AG04450 (cell line): Measurements from ENCODE around the gene NDUFB10. TPM values are rescaled to one million over a fixed set of nuclear protein-coding genes. Genes with fewer than 3 reads are reported as not detected.
A peak's percentile ranks its signal among the peaks of the same experiment; 100 is the strongest.

ENCODE experiments used
- CTCF ChIA-PET: fragments of 300-600, 350-600 bp; formaldehyde crosslinking; extraction: SDS; loops from one replicate; lab custom pipeline; 2022; ENCODE audit warnings: antibody characterized with exemption, inconsistent platforms; lab: Charles Lee
- POLR2A ChIA-PET: fragments of 350-600 bp; formaldehyde crosslinking; extraction: SDS; loops from one replicate; lab custom pipeline; 2021; ENCODE audit warnings: antibody characterized with exemption, inconsistent platforms; lab: Yijun Ruan, JAX
- DNase-seq: peaks from one replicate; pipeline ENCODE4 v3.0.0-alpha.2; 2011; ENCODE audit warnings: low read depth, low spot score
- H3K27ac ChIP-seq: one replicate; pipeline ENCODE4 v1.5.1; 2012; ENCODE audit warnings: low read depth, low read length, control low read depth
- H3K27me3 ChIP-seq: one replicate; pipeline ENCODE4 v1.6.0; 2012; ENCODE audit warnings: low read length; ENCODE audit not compliant: control insufficient read depth, insufficient read depth
- H3K4me3 ChIP-seq: 2 replicates; pipeline ENCODE4 v1.5.1; 2011; ENCODE audit warnings: mild to moderate bottlenecking, low read depth, low read length, control low read depth
- H3K9me3 ChIP-seq: 2 replicates; pipeline ENCODE4 v1.5.1; 2012; ENCODE audit warnings: low read length; ENCODE audit not compliant: control insufficient read depth, insufficient read depth
- polyA plus RNA-seq: library from polyadenylated mRNA; depleted of rRNA; stranded (reverse); fragments of >200 nt; gene quantifications from 2 replicates; pipeline ENCODE4 v1.2.3, GENCODE V29; 2011
- TF ChIP-seq, protein P1 (sequence below): IDR thresholded peaks from 2 replicates; pipeline ENCODE4 v1.5.1; 2011; ENCODE audit warnings: low read depth, low read length, control low read depth, inconsistent platforms

Gene NDUFB10
- polyA plus RNA-seq, 1 experiment, result 126 TPM

DNA sequence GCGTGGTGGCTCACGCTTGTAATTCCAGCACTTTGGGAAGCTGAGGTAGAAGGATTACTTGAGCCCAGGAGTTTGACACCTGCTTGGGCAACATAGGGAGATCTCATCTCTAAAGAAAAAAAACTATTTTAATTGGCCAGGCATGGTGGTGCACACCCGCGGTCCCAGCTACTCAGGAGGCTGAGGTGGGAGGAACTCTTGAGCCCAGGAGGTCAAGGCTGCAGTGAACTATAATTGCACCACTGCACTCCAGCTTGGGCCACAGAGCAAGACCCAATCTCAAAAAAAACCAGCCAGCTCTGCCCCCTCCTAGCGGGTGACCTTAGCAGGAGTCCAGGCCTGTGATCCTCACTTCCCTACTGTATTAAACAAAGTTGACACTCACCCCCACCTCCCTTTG lies 35.2 kb upstream of the NDUFB10 start:
- POLR2A ChIA-PET, result no interaction called here
- H3K27me3 ChIP-seq, result peaks cover 58% of the 10 kb centered on the region
- no peak for DNase-seq
- H3K9me3 ChIP-seq, result peaks cover 3% of the 10 kb centered on the region; the same call in 1 of the 2 replicates
- H3K27ac ChIP-seq, result no peak overlapping the region
- CTCF ChIA-PET, result interaction anchor here (1.0 kb wide), 1 partner anchor 37 kb away, joined by 3 read pairs; no protein-coding TSS in a partner anchor
- H3K4me3 ChIP-seq, result no peak overlapping the region
- TF ChIP-seq, protein P1, sequence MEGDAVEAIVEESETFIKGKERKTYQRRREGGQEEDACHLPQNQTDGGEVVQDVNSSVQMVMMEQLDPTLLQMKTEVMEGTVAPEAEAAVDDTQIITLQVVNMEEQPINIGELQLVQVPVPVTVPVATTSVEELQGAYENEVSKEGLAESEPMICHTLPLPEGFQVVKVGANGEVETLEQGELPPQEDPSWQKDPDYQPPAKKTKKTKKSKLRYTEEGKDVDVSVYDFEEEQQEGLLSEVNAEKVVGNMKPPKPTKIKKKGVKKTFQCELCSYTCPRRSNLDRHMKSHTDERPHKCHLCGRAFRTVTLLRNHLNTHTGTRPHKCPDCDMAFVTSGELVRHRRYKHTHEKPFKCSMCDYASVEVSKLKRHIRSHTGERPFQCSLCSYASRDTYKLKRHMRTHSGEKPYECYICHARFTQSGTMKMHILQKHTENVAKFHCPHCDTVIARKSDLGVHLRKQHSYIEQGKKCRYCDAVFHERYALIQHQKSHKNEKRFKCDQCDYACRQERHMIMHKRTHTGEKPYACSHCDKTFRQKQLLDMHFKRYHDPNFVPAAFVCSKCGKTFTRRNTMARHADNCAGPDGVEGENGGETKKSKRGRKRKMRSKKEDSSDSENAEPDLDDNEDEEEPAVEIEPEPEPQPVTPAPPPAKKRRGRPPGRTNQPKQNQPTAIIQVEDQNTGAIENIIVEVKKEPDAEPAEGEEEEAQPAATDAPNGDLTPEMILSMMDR, result no peak

DNA sequence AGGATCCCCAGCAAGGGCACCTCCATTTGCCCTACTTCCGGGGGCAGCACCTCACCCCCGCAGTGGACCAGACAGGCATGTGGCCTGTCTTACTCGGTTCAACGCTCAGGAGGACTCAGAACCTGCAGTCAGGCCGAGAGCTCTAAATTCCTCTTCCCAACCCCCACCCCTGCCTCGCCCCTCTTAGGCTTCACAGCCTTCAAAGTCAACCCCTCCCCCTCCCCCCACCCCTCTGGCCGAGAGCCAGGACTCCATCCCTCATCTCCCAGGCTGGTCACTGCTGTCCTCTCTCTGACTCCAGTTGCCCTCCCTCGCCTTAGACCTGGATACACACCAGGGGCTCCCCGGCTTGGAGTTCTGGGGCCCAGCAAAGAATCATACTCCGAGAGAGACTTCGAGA lies 33.1 kb upstream of the NDUFB10 start:
- ChIA-PET CTCF (interaction anchor here (0.6 to 1.0 kb wide), 2 partner anchors 41 to 62 kb away, joined by 5 to 8 read pairs; no protein-coding TSS in a partner anchor), POLR2A (no interaction called here)
- no peak overlapping the region for H3K4me3 ChIP-seq
- TF ChIP-seq, protein P1, result no peak
- no peak overlapping the region for H3K27ac ChIP-seq
- no peaks in the 10 kb centered on the region; the same call in 1 of the 2 replicates for H3K9me3 ChIP-seq
- no peak for DNase-seq
- peaks cover 40% of the 10 kb centered on the region for H3K27me3 ChIP-seq

DNA sequence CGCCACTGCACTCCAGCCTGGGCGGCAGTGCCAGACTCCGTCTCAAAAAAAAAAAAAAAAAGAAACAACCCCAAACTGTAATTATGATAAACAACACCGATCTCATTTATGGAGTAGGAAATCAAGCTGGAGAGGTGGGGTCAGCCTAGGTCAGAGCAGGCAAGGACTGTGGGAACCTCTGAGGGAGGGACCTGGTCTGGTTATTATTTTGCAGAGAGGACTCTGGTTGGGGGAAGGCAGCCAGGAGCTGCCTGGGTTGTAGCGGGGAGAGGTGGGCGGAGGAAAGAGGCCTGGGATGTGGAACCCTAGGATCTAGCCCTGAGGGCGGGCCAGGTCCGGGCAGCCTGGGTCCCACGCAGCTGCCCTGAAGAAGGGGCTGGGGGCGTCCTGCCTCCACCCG lies 30.2 kb upstream of the NDUFB10 start:
- POLR2A ChIA-PET, result interaction anchor here (0.6 to 1.0 kb wide), 3 partner anchors 14 to 235 kb away, joined by 3 to 6 read pairs (median 5); partner anchors contain the start of genes MSRB1 and RPS2
- Histone ChIP-seq H3K4me3 (peak overlapping the region; percentile 63), H3K27me3 (peaks cover 15% of the 10 kb centered on the region), H3K27ac (no peak overlapping the region), H3K9me3 (no peaks in the 10 kb centered on the region)
- no peak for DNase-seq
- TF ChIP-seq, protein P1, result no peak
- CTCF ChIA-PET, result interaction anchor here (0.6 to 5.8 kb wide), 14 partner anchors 12 to 308 kb away, joined by 3 to 83 read pairs (median 6); partner anchors contain the start of genes FAHD1 and MEIOB

DNA sequence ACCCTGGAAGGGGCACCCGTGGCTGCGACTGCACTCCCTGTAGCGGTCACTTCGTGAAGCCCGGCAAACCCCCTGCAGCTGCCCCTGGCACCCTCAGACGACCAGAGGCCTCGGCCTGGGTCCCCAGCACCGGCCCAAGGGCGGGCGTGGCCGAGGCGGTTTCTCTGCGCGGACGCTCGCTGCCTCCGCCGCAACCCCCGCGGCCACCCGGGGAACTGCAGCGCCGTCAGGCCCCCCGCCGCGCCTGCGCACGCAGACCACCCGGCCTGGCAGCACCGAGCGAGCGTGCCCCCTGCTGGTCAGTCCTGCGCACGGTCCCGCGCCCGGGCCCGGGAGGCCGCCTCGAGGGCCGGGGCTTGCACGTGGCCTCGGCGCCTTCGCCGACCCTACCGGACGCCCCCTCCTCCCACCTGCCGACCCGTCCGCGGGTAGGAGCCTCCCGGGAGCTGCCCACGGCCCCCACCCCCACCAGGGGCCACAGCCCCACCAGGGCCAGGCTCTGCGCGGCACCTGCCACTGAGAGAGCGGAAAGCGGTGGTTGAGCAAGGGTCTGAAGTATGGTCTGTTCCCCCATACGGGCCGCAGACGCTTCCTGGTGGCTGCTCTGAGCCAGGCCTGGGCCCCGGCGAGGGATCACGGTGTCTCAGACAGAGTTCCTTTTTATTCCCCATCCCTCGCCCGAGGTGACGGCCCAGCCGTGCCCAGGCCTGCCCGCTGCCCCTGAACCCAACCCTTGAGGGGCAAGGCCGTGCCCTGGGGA lies 29.6 kb upstream of the NDUFB10 start:
- no peaks in the 10 kb centered on the region for H3K9me3 ChIP-seq
- TF ChIP-seq, protein P1, result peak; percentile 61
- H3K27ac ChIP-seq, result no peak overlapping the region
- ChIA-PET POLR2A (interaction anchor here (0.6 to 1.0 kb wide), 2 partner anchors 13 to 35 kb away, joined by 3 to 6 read pairs; partner anchors contain the start of genes MSRB1 and RPS2), CTCF (interaction anchor here (0.5 to 5.8 kb wide), 16 partner anchors 12 to 223 kb away, joined by 3 to 83 read pairs (median 4); partner anchors contain the start of genes FAHD1 and MEIOB)
- H3K27me3 ChIP-seq, result peaks cover 9% of the 10 kb centered on the region
- peak overlapping the region; percentile 63 for H3K4me3 ChIP-seq
- peak; percentile 32 for DNase-seq

DNA sequence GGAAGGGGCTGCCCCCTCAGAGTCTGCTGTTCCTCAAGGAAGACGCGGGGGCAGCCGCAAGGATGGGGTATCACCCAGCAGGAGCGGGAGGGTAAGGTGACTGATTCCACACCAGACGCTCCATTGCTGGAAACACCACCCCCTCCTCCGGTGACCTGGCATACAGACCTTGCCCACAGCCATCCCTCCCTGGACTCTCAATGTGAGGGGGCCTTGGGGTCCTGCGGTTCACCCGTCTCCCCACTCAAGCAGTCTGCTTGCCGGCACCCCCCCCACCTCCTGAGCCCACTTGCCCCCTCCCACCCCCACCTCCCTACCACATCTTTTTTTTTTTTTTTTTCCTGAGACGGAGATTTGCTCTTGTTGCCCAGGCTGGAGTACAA lies 29.0 kb upstream of the NDUFB10 start:
- TF ChIP-seq, protein P1, result no peak
- no peak overlapping the region for H3K4me3 ChIP-seq
- ChIA-PET POLR2A (no interaction called here), CTCF (interaction anchor here (0.5 to 5.8 kb wide), 8 partner anchors 11 to 73 kb away, joined by 3 to 83 read pairs (median 5); partner anchors contain the start of gene MEIOB)
- H3K27ac ChIP-seq, result no peak overlapping the region
- no peak for DNase-seq
- no peaks in the 10 kb centered on the region for H3K9me3 ChIP-seq
- H3K27me3 ChIP-seq, result peaks cover 7% of the 10 kb centered on the region
